ENCODE results near the gene PRKCA.
A peak's percentile ranks its signal among the peaks of the same experiment; 100 is the strongest.
"Not testable (repeated sequence)": the region's sequence is repeated elsewhere in the genome, so short reads cannot be mapped to it uniquely, and the experiment has no call there.

PRKCA gene

GRCh38 chr17:66287911-66288310 is 14.5 kb upstream of the PRKCA start:
- no peak for DNase-seq

GRCh38 chr17:66290101-66290722 is 12.2 kb upstream of the PRKCA start:
- no peak for DNase-seq

GRCh38 chr17:66292353-66292752 is 10.1 kb upstream of the PRKCA start:
- DNase-seq = no peak

DNA sequence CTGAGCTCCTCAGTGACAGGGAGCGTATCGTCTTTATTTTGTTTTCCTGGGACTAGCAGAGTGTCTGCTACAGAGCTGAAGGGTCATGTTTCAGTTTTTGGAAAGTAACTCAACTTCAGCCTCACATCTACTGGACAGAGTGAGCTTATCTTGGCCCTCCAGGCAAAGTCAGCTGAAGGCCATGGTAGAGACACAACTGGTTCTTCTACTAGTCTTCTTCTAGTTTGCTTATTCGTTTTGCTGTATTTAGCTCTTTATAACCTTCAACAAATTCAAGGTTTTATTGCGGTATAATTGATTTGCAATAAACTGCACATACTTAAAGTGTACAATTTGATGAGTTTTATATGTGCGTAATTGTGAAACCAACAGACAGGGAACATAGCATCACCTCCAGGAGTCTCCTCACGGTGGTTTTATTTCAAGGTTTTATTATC is 6.1 kb upstream of the PRKCA start:
- no peak for DNase-seq

DNA sequence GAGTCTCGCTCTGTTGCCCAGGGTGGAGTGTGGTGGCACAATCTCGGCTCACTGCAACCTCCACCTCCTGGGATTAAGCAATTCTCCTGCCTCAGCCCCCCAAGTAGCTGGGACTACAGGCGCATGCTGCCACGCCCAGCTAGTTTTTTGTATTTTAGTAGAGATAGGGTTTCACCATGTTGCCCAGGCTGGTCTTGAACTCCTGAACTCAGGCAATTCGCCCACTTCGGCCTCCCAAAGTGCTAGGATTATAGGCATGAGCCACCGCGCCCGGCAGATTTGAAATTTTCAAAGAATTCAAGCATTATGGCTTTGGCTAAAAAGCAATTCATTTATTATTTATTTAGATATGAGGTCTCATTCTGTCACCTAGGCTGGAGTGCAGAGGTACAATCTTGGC is 5.0 kb upstream of the PRKCA start:
- not testable (repeated sequence) for DNase-seq

DNA sequence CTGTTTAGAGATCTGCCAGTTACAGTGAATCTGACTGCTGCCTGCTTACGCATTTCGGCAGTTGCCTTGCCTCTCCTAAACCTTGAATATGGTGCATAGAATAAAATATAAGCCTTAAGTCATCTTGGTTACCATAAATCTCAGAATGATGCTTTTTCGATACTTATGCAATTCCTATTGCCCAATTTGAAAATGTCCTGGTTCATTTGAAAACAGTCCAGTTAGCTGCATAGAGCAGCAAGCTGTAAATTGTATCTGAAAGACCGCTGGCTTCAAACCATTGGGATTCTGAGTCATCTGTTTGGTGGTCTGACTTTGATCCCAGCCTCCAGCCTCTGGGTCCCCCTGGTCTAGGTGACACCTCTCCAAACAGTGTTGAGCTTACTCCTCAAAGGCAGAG is 2.7 kb upstream of the PRKCA start:
- no peak for DNase-seq

- DNase-seq = no peak
Measured at GRCh38 chr17:66300956-66301355, 1.5 kb upstream of the PRKCA start.

DNA sequence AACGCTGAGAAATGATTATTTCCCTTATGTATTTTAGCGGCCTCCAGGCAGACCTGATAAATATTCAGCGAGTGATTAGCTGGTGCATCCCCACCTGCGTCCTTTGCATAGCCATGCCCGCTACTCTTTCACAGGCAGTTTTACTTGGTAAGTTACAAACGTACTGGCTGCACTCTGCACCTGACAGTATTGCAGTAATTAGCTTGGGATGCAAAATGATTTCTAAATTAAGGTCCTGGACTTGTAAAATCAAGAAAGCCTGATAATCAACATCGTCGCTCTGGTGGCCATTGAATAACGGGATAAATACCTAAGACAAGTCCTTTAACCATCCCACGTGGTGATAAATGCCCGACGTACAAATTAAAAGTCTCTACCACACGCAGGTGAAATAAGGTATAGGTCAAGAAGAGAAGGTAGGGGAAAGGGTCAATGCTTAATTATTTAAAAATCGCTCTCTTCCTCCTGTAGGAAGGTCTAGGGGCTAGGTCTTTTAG is 998 bp upstream of the PRKCA start:
- no peak for DNase-seq

DNA sequence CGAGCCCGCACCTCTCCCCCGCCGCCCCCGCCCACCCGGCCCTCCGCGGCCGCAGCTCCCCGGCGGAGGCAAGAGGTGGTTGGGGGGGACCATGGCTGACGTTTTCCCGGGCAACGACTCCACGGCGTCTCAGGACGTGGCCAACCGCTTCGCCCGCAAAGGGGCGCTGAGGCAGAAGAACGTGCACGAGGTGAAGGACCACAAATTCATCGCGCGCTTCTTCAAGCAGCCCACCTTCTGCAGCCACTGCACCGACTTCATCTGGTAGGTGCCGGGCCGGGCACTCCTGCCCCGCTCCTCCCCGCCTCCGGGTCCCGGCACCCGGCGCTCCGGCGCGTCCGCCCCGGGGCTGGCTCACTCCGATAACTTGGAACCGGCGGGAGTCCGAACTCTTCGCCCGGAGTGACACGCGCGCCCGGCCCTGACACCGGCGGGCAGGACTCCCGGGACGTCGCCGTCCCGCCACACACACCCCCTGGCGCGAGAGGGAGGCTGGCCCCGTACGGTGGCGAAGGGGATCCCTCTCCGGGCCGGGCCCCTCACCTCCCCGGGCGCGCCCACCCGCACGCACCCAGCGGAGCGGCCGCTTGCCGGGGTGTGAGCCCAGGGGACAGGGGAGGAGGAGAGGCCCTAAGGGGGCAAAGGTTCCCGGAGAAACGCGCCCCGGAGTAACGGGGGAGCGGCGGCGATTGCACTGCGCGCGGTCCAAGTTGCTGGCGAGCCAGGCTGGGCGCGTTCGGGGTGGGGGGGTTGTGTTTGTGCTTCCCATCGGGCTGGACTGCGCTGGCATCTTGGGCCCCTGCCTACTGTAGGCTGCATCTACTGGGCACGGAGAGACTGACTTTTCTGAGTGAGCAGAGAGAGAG is 581 bp downstream of the PRKCA start:
- peak in 42 of 56 donors; percentile 9 to 77 (median 56) for DNase-seq

DNA sequence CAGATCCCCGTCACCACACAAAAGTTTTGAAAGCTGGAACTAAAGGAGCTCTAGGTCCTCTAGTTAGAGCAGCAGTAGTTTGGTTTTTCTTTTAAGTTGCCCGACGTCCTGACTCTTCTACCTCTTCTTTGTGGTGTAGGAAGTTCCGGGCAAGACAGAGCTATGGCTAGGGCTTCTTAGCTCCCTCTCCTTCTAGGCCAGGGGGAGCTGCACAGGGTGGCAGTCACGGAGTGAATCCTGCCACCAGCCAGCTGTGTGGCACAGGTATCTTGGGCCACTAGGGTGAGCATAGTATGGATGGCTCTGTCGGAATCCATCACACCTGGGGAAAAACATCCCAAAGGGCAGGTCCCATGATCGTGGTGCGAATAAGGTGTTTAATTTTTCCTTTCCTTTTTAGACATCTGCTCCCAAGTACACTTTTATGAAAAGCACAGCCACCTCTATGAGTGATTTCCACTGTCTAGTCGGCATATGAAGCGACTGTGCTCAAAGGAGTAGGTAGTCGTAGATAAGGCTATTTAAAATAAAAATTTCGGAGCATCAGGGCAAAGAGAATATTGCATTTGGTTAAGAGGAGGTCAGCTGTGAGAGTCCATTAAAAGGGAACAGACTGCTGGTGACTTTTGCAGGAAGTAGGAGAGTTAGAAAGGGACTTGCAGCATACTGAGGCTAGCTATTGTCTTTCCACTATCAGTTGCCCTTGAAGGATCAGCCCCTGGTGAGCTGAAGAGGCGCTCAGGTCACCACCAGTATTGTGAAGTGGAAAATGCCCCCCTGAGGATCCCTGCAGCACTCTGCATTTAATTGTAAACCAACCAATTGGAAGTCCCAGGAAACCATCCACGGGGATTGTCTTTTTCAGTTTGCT is 2.1 kb downstream of the PRKCA start:
- DNase-seq = peak in 8 of 56 donors; percentile 2 to 21 (median 10)

DNA sequence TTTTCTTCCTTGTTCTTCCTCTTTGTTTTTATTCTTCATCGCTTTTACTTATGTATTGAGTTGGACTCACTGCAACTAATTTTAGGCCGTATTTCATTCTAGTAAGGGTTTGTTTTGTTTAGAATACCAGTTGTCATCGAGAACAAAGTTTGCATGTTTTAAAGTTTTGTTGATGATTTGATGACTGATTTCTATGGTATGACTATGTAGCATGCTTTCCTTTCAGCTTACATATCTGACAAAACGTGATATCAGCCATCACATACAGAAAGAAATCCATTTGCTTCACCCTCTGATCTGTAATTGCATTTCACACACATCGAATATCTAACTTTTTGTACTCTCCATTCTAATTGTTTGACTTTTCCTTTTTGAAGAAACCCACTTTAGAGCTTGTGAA is 4.0 kb downstream of the PRKCA start:
- DNase-seq = no peak

- DNase-seq = no peak
Measured at GRCh38 chr17:66307257-66307656, 4.8 kb downstream of the PRKCA start.

DNA sequence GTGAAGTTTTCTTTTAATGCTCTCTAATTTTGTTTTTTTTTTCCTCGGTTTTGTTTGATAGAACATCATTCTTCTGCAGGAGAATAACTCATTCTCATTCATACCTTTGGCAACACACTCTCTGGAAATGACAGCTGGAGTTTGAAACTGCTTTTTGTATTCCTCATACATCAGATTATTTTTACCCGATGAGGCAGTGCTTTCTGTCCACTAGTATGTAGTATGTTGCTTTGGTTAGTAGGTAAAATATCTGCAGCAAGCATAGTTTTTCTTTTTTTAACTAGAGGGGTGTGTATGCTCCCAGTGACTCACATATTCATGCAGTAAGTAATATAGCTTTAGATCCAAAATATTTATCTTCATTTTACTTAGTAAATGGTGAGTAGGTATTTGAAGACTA is 6.4 kb downstream of the PRKCA start:
- no peak for DNase-seq

DNA sequence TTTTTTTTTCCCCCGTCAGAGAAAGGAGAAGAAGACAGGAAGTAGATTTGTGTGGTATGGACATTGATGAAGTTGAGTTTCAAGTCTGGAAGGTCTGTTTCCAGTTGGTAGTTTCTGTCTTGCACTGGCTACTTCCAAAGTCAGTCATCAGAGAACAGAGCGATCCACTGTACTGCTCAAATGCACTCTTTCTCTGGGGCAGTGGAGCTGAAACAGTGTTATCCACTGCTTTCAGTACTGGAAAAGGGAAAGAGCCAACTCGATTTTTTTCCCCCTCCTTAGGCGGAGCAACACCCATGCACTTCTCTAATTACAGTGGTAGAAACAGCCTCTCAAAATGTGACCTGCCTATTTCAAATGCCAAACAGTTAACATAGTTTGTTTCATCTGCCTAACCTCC is 7.4 kb downstream of the PRKCA start:
- peak in 7 of 56 donors; percentile 5 to 20 (median 12) for DNase-seq

DNA sequence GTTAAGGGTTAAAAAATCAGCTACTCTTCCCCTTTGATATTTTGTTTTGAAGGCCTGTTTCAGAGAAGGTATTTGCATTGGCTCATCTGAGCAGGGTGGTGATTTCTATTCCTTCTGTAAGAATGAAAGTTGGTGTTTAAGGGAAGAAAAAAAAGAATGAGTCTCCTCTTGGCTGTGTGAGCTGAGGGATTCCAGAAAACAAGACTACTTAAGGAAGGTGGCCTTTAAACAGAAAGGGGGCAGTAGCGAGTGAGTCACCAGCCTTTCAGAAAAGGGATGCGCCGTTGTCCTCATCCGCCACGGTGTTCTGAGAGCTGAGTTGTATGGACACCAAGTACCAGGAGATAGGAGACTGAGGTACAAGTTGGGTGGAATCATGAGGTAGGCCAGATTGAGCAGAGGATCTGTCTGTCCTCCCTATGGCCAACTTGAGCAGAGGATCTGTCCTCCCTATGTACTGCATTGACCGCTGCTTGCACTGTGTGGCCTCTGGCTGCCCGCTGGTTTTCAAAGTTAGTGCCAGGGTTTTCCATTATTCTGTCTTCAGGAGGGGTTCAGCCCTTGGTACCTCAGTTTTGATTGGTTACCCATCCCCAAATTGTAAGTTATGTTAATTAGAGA is 8.2 kb downstream of the PRKCA start:
- no peak for DNase-seq

DNA sequence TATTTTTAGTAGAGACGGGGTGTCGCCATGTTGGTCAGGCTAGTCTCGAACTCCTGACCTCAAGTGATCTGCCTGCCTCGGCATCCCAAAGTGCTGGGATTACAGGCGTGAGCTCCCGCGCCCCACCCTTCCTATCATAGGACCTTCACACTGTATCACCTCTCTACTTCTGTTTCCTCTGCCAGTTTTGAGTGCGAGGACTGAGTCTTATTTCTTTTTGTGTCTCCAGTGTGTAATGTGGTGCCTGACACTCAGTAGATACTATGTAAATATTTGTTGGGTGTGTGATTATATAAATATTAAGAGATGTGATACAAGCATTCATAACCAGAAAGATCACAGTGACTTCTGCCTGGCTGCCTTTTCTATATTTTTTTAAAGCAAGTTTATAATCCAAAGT is 10.5 kb downstream of the PRKCA start:
- no peak for DNase-seq

GRCh38 chr17:66313325-66313724 is 10.9 kb downstream of the PRKCA start:
- DNase-seq = no peak

GRCh38 chr17:66313995-66314659 is 11.7 kb downstream of the PRKCA start:
- no peak for DNase-seq

GRCh38 chr17:66317629-66318028 is 15.2 kb downstream of the PRKCA start:
- no peak for DNase-seq

DNA sequence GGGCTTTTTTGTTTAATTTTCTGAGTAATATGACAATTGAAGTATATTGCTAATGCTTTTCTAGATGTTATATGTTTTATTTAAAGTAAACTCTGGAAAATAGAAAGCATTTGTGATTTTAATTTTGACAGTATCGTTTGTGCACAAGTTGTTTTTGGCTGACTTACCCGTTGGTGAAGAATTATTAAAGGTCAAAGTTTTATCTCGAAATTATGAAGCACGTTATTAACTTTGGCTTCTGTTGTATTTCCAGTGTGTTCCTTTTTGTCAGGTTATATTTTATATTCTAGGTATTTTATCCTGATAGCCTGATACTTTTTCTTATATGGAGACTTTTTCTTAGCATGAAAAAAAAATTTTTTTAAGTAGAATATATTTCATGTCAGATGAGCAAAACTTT is 16.8 kb downstream of the PRKCA start:
- DNase-seq = no peak

GRCh38 chr17:66322764-66323163 is 20.4 kb downstream of the PRKCA start:
- no peak for DNase-seq
